GM19438 (cell line): ENCODE measurements around the gene UST.
"Not testable (repeated sequence)": the region's sequence is repeated elsewhere in the genome, so short reads cannot be mapped to it uniquely, and the experiment has no call there.

Experiments used
- ATAC-seq: cut with Tn5 transposase; IDR thresholded peaks from one replicate; pipeline ENCODE4 v1.9.1; 2021; ENCODE audit warnings: low read depth; ENCODE audit not compliant: unreplicated experiment

Gene UST

DNA sequence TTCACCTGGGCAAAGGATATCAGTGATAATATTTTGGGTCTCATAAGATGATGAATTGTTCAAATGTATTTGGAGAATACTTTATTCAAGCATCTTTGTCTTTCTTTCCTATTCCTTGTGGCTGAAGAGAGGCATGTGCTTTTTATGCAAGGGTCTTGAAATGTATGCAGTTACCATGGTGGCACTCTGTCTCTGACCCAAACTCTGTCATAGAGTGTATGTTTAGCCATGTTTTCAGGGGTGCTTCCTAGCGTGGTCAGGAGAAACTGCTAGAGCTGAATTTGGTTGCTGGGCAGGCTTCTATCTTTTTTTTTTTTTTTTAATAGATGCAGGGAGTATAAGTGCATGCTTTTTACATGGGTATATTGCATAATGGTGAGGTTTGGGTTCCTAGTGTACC lies 15.4 kb downstream of the UST start:
- no peak for ATAC-seq

DNA sequence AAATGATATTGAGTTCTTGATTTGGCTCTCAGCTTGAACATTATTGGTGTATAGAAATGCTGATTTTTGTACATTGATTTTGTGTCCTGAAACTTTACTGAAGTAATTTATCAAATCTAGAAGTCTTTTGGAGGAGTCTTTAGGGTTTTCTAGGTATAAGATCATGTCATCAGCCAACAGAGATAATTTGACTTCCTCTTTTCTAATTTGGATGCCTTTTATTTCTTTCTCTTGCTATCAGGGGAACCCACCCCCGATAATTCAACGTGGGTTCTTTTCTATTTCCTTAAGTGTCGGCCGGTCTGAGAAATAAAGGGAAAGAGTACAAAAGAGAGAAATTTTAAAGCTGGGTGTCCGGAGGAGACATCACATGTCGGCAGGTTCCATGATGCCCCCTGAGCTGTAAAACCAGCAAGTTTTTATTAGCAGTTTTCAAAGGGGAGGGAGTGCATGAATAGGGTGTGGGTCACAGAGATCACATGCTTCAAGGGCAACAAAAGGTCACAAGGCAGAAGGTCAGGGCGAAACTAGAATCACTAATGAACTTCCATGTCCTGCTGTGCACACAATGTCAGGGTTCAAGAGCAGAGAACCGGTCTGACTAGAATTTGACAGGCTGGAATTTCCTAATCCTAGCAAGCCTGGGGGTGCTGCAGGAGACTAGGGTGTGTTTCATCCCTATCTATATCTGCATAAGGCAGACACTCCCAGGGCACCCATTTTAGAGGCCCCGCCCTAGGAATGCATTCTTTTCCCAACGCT lies 17.6 kb downstream of the UST start:
- ATAC-seq, result not testable (repeated sequence)

DNA sequence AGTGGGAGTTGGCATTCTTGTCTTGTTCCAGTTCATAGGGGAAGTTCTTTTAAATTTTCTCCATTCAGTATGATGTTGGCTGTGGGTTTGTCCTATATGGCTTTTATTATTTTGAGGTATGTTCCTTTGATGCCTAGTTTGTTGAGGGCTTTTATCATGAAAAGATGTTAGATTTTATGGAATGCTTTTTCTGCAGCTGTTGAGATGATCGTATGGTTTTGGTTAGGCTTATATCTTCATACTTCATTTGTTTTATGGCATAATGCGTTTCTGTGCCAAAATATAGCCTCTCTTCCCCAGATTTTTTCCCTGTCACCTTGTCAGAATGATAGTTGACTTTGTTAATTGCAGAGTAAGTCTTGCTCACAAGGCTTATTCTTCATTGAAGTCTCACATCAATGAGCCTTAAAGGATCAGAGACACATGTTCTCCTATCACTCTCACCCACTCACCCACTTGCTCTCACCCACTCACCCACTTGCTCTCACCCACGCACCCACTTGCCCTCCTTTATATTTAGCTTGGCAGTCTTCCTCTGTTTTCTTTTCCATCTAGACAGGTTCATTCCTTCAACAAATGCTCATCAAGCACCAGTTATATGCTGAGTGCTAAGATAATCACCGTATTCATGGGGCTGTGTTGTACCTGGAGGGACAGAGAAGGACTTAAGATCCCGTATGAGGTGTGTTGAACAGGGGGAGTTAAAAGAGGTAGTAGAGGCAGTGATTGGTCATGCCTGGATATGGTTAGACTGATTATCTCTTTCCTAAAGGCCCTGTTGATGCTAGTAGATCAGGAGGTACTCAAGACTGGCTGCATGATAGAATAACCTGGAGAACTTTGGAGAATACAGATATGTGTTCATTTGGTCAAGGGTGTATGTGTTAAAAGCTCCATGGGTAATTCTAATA lies 19.3 kb downstream of the UST start:
- ATAC-seq, result no peak

DNA sequence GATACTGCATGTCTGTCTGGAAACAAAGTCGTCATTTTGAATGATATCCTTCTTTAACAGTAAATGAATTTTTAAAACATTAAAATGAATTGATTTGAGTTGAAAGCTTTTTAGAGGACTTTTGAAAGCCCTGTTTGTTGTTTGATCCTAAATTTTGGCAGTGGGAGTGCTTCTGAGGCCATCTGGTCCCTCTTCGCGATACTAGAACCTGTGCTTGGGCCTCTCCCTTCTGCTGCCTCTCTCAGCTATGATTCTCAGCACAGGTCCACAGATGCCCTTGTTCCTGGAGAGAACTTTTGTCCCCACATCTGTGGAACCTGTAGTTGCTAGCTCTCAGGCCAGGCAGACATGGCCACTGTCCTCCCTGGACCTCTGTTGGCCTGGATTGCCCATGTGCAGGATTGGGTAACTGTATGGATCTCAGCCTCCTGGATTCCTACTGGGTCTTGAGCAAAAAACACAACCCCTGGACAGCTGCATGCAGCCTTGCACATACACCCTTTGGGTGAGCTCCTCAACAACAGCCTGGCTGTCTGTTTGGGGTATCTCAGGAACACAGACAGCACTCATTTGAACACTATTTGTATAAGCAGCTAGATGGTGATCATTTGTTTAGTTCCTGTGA lies 21.9 kb downstream of the UST start:
- ATAC-seq, result no peak

DNA sequence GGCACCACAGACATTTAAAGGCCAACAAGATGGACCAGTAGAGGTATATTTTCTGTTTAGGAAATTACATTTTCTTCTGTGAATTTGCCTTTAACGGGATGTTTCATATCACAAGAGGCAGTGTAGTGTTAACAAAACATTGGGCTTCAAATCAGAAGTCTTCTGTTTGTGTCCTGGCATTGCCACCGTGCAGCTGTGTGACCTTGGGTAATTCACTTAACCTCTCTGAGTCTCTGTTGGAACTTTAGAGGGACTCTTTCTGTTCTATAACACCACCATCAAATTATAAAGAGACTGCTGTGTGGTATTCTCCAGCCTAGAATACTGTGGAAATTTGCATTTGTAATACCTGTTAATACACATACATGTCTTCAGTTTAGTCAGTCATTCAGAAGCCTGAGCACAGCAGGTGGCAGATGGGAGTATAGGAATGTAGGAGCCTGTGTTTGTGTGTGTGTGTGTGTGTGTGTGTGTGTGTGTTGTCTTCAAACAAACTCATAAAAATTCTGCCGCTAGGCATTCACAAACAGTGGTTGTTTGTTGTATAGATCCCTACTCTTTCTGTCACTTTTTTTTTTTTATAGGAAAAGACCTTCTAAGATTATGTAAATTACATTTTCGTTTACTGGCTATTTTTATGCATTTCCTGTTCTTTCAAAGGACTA lies 22.6 kb downstream of the UST start:
- ATAC-seq, result no peak

DNA sequence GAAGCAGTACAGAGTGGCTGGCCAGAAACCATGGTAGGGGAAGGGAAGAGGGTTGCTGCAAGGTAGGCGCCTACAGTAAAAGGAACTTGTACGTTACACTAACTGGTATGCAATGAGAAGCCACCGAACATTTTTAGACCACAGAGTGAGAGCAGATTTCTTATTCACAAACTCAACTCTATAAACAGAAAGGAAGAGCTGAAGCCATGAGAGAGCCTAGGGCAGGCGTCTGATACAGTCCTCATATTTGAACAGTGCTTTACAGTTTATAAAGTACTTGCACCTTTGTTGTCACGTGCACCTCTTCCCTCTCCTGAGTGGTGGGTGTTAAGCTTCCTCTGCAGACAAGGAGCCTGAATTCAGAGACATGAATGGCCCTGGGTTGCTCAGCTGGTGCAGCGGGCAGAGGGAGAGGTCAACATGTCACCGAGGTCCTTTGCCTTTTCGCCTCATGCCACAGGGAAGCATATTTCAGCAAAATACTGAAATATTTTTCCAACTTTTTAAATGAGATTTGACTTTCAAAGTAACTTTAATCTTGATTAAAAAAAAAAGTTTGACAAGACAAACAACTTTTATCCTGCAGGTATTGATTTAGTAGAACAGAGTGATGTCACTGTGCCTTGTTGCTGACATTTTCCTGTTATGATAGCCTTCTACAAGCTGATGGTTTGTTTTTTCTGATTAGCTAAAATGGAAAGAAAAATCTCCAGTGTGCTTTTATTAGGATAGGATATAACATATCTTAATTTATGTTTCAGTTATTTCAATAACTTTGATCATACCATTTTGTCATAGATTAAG lies 23.8 kb downstream of the UST start:
- ATAC-seq, result no peak

DNA sequence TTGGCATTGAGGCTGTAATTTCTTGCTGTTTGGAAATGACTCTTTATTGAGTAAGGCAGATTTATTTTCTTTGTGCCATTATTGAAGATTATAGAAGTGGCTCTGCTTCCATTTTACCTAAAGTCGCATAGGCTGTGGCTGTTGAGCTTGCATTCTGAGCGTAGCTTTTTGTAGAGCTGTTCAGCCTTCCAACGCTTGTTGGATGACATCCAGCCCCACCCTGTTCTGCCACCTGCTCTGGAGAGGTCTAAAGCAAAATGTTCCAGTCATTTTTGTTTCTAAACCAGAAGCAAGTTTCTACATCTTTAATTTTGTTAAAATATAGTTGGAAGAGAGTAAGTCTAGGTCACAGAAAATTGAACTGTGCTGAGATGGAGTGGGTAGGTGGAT lies 24.4 kb downstream of the UST start:
- ATAC-seq, result no peak

DNA sequence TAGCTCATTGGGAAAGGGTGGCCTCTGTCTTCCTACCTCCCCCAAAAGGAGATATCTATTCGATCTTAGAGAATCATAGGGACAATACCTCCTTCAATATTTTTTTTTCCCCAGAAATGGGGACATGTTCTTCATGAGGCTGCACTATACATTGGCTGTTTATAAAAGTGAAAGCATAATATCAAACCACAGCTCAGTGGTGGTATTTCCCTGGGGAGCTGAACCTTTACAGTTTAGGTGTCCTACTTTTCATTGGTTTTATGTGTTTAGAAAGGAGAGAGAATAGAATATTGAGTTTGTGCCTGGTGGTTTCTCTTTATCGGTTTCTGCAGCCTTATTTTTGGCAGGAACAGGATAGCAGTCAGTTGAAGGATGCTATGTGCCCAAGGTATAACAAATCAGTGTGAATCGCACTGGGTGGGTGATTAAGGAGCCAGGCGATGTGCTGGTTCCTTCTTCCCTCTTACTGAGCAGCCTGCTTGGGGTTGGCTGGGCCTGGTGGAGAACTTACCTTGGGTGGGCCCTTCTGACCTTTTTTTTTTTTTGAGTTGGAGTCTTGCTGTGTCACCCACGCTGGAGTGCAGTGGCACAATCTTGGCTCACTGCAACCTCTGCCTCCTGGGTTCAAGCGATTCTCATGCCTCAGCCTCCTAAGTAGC lies 25.2 kb downstream of the UST start:
- ATAC-seq, result no peak

DNA sequence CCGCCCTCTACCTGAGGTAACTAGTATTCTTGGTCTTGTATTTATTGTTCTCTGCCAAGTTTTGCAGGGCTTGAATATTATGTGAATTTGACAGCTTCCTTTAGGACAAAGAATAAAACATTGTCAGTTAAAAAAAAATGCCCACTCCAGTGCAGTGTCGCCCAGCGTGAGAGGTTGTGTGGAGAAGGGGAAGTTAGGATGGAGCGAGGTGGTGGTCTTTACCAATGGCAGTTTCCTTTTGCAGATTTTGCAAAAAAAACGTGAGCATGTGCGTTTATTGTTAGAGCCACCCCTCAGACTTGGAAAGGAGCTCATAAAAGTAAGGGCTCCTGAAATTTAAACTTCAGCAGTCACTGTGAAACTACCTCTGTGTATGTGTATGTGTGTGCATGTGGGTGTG lies 28.3 kb downstream of the UST start:
- no peak for ATAC-seq

DNA sequence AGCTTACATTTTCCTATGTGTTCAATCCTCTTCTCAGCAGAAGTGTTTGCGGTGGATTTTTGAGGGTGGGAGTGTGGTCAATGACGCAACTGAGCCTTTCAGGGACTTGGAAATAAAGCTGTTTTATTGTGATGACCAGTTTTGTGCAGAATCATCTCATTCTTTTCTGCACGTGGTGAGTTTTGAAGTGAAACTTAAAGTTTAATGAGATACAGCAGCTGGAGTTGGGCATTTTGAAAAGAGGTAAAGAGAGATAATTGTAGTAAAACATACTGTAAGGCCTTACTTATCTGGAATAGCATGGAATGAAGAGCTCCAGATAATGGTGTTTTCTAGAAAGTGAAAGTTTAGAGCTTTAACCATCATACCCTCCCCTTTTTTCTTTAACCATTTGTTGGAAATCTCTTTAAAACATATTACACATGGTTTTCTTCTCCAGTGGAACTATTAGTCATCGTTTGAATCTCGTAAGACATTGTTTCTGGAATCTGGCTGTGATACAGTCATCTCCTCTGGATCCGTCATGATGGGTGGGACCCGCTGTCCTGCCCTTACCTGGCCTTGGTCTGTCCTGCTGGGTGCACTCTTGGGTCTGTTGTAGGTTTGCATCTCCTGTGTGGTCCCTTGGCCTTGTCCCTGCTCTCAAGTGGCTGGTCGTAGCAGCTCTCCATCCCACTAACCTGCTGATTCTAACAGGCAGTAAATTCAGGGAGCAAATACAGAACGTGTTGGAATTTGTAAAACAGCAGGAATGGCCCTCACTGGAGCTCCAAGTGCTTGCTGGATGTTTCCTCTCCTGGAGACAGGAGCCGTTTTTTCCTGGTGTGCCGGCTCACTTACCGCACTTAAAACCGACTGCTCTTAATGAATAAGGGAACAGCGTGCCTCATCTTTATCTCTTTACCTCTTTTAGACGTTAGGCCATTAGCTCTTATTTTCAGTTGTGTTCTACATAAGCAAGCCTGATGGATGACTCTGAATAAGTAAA lies 29.8 kb downstream of the UST start:
- no peak for ATAC-seq

DNA sequence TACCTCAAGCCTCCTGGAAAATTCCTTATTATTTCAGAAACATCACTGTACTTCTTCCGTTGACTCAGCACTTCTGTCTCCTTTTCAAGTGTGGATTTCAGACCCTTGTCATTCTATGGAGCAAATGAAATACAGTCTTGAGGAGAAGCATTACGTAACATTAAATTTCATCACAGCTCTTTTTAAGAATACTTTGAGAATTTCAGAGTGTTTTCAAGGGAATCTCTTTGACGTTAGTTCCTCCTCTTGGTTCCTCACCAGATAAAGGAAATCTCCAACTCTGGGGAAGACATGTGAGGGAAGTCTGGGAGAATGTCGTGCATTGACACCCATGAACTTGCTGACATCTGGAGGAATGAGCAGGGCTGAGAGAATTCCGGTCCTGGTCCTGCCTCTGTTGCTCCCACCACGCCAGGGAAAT lies 32.3 kb downstream of the UST start:
- ATAC-seq, result no peak

DNA sequence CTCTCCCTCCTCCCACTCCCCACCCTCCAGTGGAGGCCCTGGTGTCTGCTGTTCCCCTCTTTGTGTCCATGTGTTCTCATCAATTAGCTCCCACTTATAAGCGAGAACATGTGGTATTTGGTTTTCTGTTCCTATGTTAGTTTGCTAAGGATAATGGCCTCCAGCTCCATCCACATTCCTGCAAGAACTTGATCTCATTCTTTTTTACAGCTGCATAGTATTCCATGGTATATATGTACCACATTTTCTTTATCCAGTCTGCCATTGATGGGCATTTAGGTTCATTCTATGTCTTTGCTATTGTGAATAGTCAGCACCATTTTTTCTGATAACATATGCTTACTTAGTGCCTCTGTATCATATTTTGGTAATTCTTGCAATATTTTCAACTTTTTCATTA lies 33.6 kb downstream of the UST start:
- not testable (repeated sequence) for ATAC-seq

DNA sequence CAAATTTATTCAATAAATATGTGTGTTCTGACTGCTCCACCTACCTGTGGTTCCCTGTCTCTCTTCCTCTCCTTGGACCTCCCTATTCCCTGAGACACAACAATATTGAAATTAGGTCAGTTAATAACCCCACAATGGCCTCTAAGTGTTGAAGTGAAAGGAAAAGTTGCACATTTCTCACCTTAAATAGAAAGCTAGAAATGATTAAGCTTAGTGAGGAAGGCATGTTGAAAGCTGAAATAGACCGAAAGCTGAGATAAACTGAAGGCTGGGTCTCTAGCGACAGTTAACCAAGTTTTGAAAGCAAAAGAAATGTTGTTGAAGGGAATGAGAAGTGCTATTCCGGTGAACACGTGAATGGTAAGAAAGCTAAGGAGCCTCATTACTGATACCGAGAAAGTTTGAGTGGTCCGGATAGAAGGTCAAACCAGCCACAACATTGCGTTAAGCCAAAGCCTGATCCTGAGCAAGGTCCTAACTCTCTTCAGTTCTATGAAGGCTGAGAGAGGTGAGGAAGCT lies 34.1 kb downstream of the UST start:
- ATAC-seq, result peak; percentile 94

DNA sequence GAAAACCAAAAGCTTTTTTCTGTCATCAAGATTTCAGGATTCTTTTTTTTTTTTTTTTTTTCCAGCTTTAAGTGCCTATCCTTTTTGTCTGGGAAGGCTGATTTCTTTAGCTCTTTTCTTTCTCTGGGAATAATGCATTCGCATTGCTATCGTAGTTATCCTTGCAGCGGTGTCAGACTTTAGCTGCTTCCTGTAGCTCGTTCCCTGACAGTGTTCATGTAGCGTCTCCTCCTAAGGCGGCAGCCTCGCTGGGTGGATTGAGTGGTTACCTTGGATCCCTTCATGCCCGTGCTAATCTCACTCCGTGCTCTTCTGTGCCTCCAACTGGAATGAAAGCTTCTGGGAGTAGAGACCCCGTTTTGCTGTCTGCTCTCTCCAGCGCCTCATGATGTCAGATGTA lies 43.1 kb downstream of the UST start:
- no peak for ATAC-seq

DNA sequence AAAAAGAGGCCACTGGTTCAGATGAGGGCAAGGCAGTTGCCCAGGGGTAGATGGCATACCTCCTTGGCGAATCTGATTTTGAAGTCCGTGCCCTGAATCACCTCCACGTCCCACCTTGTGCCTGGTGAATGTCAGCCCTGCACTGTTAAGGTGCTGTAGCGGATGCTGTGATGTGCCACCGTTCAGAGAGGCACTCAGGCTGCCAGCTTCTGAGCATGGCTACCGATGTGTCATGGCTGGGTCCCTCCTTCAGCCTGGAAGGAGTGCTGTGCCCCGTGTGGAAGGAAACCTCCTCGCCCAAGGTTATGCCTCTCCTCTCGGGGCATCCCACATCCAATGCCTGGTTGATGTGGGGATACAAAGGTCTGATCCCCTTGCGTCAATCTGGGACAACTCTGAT lies 43.6 kb downstream of the UST start:
- no peak for ATAC-seq

DNA sequence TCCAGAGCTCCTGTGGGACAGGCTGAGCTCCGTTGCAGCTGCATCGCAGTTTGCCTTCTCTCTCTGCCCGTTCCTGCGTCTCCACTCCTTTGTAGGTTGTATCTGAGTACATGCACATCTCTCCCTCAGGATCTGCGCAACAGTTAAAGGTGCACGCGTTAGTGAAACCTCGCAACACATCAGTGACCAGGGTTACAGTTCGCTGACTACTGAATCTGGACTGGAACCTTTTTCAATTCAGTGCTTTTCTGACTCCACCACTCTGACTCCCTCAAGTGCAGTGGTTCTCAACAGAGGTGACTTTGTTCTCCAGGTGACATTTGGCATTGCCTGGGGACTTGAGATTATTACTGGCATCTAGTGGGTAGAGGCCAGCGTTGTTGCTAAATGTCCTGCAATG lies 44.0 kb downstream of the UST start:
- ATAC-seq, result no peak

DNA sequence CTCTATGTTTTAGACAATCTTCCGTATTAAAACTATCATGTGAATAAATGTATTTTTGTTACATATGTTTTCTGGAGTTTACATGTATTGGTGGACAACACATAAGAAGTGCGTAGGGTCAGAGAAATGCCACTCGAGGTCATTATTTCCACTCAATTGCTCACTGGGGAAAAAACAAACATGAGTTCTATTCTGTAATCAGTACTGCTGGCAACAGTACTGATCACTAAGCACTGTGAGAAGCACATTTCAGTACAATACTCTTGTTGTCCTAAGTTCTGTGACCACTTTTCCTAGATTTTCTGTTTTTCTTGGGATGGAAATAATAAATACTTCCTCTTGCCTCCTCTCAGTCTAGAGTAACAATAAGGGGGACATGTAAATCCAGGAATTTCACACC lies 44.5 kb downstream of the UST start:
- no peak for ATAC-seq

DNA sequence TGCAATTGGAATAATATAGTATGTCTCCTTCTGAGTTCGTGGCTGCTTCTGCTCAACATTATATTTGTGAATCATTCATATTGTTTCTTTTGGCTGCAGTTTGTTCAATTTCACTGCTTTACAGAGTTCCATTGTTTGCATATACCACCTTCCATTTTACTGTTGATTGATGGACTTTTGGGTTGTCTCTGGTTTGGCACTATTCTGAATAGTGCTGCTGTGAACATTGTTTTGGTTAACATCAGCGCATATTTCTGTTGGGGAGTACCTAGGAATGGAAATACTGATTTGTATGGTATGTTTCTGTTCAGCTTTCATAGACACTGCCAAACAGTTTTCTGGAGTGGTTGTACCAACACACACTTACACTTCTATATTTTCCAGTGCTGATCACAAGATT lies 46.9 kb downstream of the UST start:
- ATAC-seq, result no peak
